Endodermal cell (in vitro differentiated cells): ENCODE measurements around the gene RUNX1. TPM values are rescaled to one million over a fixed set of nuclear protein-coding genes. Genes with fewer than 3 reads are reported as not detected.

Experiments used
- DNase-seq: peaks from one replicate; pipeline ENCODE4 v3.0.0-alpha.2; 2017
- H3K27ac ChIP-seq: 2 replicates; pipeline ENCODE4 v1.5.1; 2013; ENCODE audit warnings: mild to moderate bottlenecking, low read depth, low read length, moderate library complexity
- H3K27me3 ChIP-seq: 2 replicates; pipeline ENCODE4 v1.6.1; 2013; ENCODE audit warnings: mild to moderate bottlenecking, low read length, moderate library complexity; ENCODE audit not compliant: insufficient read depth, control insufficient read depth, poor library complexity, severe bottlenecking
- H3K36me3 ChIP-seq: 2 replicates; pipeline ENCODE4 v1.7.0; 2013; ENCODE audit warnings: mild to moderate bottlenecking, low read length, moderate library complexity; ENCODE audit not compliant: control insufficient read depth, insufficient read depth
- H3K4me1 ChIP-seq: one replicate; pipeline ENCODE4 v1.7.0; 2013; ENCODE audit warnings: low read length; ENCODE audit not compliant: control insufficient read depth, insufficient read depth
- H3K4me3 ChIP-seq: 2 replicates; pipeline ENCODE4 v1.5.1; 2013; ENCODE audit warnings: mild to moderate bottlenecking, low read length, moderate library complexity
- H3K9ac ChIP-seq: 2 replicates; pipeline ENCODE4 v1.6.1; 2013; ENCODE audit warnings: mild to moderate bottlenecking, low read length, moderate library complexity; ENCODE audit not compliant: poor library complexity, severe bottlenecking; ENCODE audit errors: extremely low read depth
- H3K9me3 ChIP-seq: 2 replicates; pipeline ENCODE4 v1.6.1; 2013; ENCODE audit warnings: mild to moderate bottlenecking, low read length, moderate library complexity; ENCODE audit not compliant: control insufficient read depth
- H3K27ac Mint-ChIP-seq: 2 replicates; pipeline ENCODE4 v1.8.0; 2020; ENCODE audit warnings: mixed read lengths
- H3K27me3 Mint-ChIP-seq: 2 replicates; pipeline ENCODE4 v1.8.0; 2021; ENCODE audit warnings: mild to moderate bottlenecking, mixed read lengths; ENCODE audit not compliant: insufficient read depth
- H3K36me3 Mint-ChIP-seq: 2 replicates; pipeline ENCODE4 v1.8.0; 2020; ENCODE audit warnings: low read depth, mixed read lengths
- H3K4me1 Mint-ChIP-seq: 2 replicates; pipeline ENCODE4 v1.8.0; 2020; ENCODE audit warnings: mixed read lengths
- H3K4me3 Mint-ChIP-seq: 2 replicates; pipeline ENCODE4 v1.8.0; 2020; ENCODE audit warnings: mild to moderate bottlenecking, moderate library complexity, mixed read lengths
- H3K9me3 Mint-ChIP-seq: 2 replicates; pipeline ENCODE4 v1.8.0; 2020; ENCODE audit warnings: mild to moderate bottlenecking, mixed read lengths
- WGBS, 2 experiments: methylation state at CpG; one replicate each; pipeline versions ENCODE4 v1.1.5 to v1.1.7; 2013; ENCODE audit warnings: missing lambda C conversion rate in 2 of 2, mixed read lengths in 1 of 2; ENCODE audit not compliant: insufficient coverage in 1 of 2, insufficient read length in 1 of 2; 5-methylcytosine and 5-hydroxymethylcytosine counted together
- total RNA-seq, 2 donors: library from RNA; stranded (reverse); fragmentation: NEBNext Ultra II Directional in 1 of 2; extraction: Animal tissue kit (Norgen Biotek cat#: 25700) in 1 of 2; gene quantifications; 2 replicates in 1 of 2; 3 replicates in 1 of 2; pipeline ENCODE4 v1.2.1, GENCODE V29; 2021
- TF ChIP-seq, protein P1 (sequence below): fragments of 200-600 bp; sonication (generic); conservative IDR thresholded peaks from 2 replicates; pipeline ENCODE4 v1.5.0; 2021; ENCODE audit warnings: antibody characterized with exemption, mild to moderate bottlenecking

The RUNX1 gene
- total RNA-seq, 2 donors from 2014 or later = 0.31 to 2.8 TPM

DNA sequence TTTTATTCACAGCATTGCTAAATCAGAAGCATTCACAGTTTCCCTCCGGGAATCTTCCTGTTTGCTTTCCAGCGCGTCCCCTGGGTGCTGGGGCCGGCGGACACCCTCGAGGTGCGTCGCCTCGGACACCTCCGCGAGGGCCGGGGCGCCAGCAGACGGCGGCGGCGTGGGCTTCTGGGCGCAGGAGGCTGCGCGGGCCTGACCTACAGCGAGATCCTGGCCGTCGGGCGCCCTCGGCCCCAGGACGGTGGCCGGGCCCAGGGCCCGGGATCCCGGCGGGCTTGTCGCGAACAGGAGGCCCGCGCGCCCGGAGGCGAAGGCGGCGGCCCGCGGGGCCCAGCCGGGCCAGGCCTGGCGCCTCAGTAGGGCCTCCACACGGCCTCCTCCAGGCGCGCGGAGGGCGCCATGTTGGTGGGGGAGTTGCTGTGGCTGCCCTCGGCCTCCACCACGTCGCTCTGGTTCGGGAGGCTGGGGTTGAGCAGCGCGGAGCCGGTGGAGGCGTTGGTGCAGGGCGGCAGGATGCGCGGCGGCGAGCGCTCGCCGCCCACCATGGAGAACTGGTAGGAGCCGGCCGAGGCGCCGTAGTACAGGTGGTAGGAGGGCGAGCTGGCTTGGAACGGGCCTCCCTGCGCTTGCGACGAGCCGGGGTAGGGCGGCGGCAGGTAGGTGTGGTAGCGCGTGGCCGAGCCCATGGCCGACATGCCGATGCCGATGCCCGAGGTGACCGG lies 257.2 kb downstream of the RUNX1 start:
- H3K9me3 Mint-ChIP-seq = no peaks in the 10 kb centered on the region
- WGBS, 2 experiments = 97% methylated on average over 36 to 84 of the region's 84 CpGs
- TF ChIP-seq, protein P1, sequence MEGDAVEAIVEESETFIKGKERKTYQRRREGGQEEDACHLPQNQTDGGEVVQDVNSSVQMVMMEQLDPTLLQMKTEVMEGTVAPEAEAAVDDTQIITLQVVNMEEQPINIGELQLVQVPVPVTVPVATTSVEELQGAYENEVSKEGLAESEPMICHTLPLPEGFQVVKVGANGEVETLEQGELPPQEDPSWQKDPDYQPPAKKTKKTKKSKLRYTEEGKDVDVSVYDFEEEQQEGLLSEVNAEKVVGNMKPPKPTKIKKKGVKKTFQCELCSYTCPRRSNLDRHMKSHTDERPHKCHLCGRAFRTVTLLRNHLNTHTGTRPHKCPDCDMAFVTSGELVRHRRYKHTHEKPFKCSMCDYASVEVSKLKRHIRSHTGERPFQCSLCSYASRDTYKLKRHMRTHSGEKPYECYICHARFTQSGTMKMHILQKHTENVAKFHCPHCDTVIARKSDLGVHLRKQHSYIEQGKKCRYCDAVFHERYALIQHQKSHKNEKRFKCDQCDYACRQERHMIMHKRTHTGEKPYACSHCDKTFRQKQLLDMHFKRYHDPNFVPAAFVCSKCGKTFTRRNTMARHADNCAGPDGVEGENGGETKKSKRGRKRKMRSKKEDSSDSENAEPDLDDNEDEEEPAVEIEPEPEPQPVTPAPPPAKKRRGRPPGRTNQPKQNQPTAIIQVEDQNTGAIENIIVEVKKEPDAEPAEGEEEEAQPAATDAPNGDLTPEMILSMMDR = no peak

DNA sequence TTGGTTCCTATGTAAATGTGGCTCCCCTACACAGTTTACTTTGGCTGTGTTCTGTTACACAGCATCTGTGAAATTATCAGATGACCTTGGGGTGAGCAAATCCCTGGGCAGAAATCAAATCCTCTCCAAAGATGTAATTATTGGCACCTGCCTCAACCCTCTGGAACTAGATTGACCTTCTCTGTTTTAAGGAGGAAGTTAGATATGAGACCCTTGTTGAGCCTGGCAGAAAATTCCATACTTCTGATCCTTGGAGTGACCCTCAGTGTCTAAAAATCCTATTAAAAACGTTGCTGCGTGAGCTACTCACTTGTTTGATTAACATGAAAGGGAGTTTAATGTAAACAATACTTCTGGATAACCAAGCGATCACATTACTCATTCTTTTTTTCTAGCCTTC lies 258.3 kb downstream of the RUNX1 start:
- no peaks in the 10 kb centered on the region for H3K27me3 Mint-ChIP-seq
- WGBS, 2 experiments = 80 to 97% methylated on average over 1 to 3 of the region's 3 CpGs
- H3K27ac Mint-ChIP-seq = no peak overlapping the region
- no peaks in the 10 kb centered on the region for H3K9me3 Mint-ChIP-seq
- no peaks in the 10 kb centered on the region for H3K36me3 ChIP-seq
- DNase-seq = no peak
- H3K36me3 Mint-ChIP-seq = peaks cover 2% of the 10 kb centered on the region
- H3K4me1 Mint-ChIP-seq = peaks cover 12% of the 10 kb centered on the region
- H3K4me1 ChIP-seq = no peaks in the 10 kb centered on the region
- no peak overlapping the region for H3K4me3 ChIP-seq
- no peak overlapping the region for H3K27ac ChIP-seq
- H3K9me3 ChIP-seq = no peaks in the 10 kb centered on the region
- no peaks in the 10 kb centered on the region for H3K27me3 ChIP-seq
- TF ChIP-seq, protein P1 = no peak
- no peak overlapping the region for H3K4me3 Mint-ChIP-seq
- H3K9ac ChIP-seq = no peak overlapping the region

More for the DNA sequence above, 257.2 kb downstream of the RUNX1 start:
- Histone ChIP-seq H3K4me3 (no peak overlapping the region), H3K9ac (no peak overlapping the region), H3K36me3 (no peaks in the 10 kb centered on the region), H3K27me3 (no peaks in the 10 kb centered on the region), H3K4me1 (peaks cover 1% of the 10 kb centered on the region), H3K9me3 (no peaks in the 10 kb centered on the region), H3K27ac (no peak overlapping the region)
- Mint-ChIP-seq H3K36me3 (peaks cover 2% of the 10 kb centered on the region), H3K27me3 (no peaks in the 10 kb centered on the region), H3K4me1 (peaks cover 22% of the 10 kb centered on the region), H3K4me3 (no peak overlapping the region), H3K27ac (no peak overlapping the region)
- no peak for DNase-seq

DNA sequence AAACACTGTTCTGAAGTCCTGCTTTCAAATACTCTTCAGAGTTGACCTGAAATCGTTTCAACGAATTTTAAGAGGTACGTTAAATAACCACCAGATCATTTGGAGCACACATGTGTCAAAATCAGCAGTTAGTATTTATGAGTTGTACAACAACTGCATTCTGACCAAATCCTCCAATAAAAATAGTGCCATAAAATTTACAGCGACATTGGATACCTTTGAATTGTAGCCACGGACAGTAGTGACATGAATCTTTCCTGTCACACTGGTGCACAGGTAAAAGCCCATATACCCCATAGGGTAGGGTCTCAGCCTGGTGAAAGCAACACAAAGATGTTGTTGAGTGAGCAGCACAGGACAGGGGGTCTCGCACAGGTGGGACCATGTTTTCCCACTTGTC lies 258.8 kb downstream of the RUNX1 start:
- Histone ChIP-seq H3K9ac (no peak overlapping the region), H3K4me1 (no peaks in the 10 kb centered on the region), H3K9me3 (no peaks in the 10 kb centered on the region), H3K27ac (no peak overlapping the region), H3K27me3 (no peaks in the 10 kb centered on the region), H3K36me3 (no peaks in the 10 kb centered on the region), H3K4me3 (no peak overlapping the region)
- Mint-ChIP-seq H3K27ac (no peak overlapping the region), H3K4me1 (peaks cover 9% of the 10 kb centered on the region), H3K36me3 (peaks cover 2% of the 10 kb centered on the region), H3K9me3 (no peaks in the 10 kb centered on the region), H3K4me3 (no peak overlapping the region), H3K27me3 (no peaks in the 10 kb centered on the region)
- no peak for DNase-seq
- 93 to 94% methylated on average over 5 to 6 of the region's 6 CpGs for whole genome bisulfite sequencing, 2 experiments
- TF ChIP-seq, protein P1 = no peak
